ENCODE data around the gene TARP.
A peak's percentile ranks its signal among the peaks of the same experiment; 100 is the strongest.

Gene TARP

DNA sequence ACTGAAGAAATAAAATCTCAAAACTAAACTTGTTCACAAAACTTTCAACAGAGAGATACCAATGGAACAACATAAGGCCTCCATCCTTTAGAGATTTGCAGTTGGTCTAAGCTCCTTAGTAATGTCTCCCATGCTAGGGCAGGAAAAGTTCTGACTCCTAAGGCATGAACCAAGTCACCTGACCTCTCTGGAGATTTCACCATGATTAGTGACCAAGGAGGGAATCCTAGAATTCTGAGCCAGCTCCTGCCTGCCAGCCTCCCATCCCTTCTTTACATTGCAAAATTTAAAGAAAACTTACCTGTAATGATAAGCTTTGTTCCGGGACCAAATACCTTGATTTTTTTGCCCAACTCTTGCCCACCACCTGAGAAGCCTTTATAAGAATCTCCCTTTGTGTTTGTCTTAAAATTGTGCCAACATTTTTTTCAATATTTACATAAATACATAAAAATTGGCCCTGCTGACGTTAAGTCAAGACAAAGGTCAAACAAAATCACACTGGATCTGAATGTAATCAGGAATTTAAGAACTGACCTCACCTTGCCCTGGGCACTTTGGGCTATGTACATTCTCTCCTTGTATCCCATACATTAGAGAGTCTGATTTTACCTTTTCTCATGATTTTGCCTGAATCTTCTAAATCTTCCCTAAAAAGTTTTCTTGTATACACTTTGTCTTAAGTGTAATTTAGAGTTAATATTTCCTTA is at the start of gene TARP:
Gene TARP, minus strand, starts transcription at position 351 of the 710 bp plus-strand sequence.
- Mint-ChIP-seq H3K36me3 (no peaks in the 10 kb centered on the region), H3K27ac (no peak within 1 kb of the TSS), H3K9me3 (no peaks in the 10 kb centered on the region), H3K4me3 (no peak within 1 kb of the TSS), H3K27me3 (no peaks in the 10 kb centered on the region), H3K4me1 (no peaks in the 10 kb centered on the region)
- ATAC-seq (ENCODE audit: low read depth) (no peak), DNase-seq (ENCODE audit: low spot score in 2 of 2) (no peak)

DNA sequence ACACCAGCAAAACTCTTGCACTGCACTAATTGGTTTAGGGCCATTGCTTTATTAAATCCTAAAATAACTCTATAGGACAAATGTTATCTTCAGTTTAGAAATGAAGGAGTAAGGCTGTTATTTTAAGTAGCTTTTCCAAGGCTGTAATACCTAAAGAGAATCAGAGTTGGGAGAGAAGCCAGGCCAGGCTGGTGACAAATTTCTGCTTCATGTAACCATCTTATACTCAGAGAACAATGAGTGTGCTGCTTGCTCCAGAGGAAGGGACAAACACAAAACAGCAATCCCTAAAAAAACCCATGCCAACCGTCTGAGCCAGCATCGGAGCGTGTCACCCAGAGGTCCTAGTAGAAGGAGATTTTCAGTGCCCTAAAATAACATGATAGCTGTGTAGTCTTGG is 49.7 kb upstream of the TARP start:
- H3K27ac Mint-ChIP-seq, result no peak overlapping the region

DNA sequence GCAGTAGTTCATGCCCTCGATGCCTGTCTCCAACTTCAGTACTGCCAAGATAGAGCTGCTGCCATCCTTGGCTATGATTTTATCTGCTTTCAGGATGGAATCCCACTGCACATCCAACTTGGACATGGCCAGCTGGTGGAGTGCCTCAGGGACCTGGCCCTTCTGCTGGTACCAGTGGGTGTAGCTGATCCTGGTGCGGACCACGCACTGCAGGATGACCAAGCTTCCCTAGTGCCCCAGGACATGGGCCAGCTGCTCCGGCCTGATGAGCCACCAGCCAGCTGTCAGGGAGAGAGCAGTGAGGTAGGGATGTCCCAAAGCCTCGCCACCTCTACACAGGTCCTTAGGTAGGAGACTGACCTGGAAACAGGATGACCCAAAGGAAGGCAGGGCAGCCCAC is 49.0 kb upstream of the TARP start:
- ATAC-seq (ENCODE audit: low read depth) (no peak), DNase-seq (ENCODE audit: low spot score in 2 of 2) (no peak)
- no peaks in the 10 kb centered on the region for H3K36me3 Mint-ChIP-seq
- no peak overlapping the region for H3K27ac Mint-ChIP-seq
- H3K27me3 Mint-ChIP-seq, result peaks cover 19% of the 10 kb centered on the region
- no peaks in the 10 kb centered on the region for H3K9me3 Mint-ChIP-seq
- H3K4me1 Mint-ChIP-seq, result peaks cover 4% of the 10 kb centered on the region
- H3K4me3 Mint-ChIP-seq, result no peak overlapping the region

More for the DNA sequence above, 49.7 kb upstream of the TARP start:
- peaks cover 4% of the 10 kb centered on the region for H3K4me1 Mint-ChIP-seq
- H3K36me3 Mint-ChIP-seq, result no peaks in the 10 kb centered on the region
- peaks cover 19% of the 10 kb centered on the region for H3K27me3 Mint-ChIP-seq
- H3K4me3 Mint-ChIP-seq, result no peak overlapping the region
- ATAC-seq (ENCODE audit: low read depth) (no peak), DNase-seq (ENCODE audit: low spot score in 2 of 2) (no peak)
- no peaks in the 10 kb centered on the region for H3K9me3 Mint-ChIP-seq

DNA sequence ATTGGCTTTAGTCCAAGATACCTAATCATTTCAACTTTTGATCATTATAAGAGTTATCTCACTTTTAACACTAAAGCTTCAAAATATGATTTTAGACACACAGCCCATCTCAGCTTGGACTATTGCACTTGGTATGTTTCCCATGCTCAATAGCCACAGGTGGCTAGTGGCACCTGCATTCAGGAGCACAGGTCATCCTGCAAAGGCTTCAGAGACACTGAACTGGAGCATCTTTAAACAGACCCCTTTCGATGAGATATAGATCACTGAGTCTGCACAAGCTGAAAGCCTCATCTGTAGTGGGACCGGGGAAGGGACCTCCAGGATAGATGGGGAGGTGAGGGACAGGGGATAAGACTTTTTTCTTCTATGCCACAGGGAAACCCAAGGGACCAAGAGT is 48.5 kb upstream of the TARP start:
- H3K27ac Mint-ChIP-seq, result no peak overlapping the region
- DNase-seq (ENCODE audit: low spot score in 2 of 2), result no peak
- H3K36me3 Mint-ChIP-seq, result no peaks in the 10 kb centered on the region
- peaks cover 4% of the 10 kb centered on the region for H3K4me1 Mint-ChIP-seq
- H3K4me3 Mint-ChIP-seq, result no peak overlapping the region
- H3K27me3 Mint-ChIP-seq, result peaks cover 18% of the 10 kb centered on the region
- no peaks in the 10 kb centered on the region for H3K9me3 Mint-ChIP-seq
- no peak for ATAC-seq (ENCODE audit: low read depth)

DNA sequence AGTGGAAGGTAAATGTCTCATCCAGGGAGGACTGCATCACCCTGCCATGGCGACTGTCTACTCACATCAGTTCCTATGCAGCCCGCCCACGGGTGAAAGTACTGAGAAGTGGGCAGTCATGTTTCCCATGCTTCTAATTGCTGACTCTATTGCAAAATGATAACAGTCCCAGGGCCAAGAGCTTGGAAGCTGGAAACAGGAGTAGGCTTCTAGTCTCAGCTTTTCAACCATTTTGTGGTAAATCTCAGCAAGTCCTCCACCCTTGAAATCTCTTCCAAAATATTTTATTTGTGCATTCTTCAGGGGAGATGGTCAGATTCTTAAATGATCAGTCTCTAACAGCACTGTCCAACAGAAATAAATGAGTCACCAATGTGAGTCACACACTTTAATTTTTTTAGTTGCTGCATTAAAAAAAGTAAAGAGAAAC is 48.1 kb upstream of the TARP start:
- Mint-ChIP-seq H3K4me1 (peaks cover 4% of the 10 kb centered on the region), H3K9me3 (no peaks in the 10 kb centered on the region), H3K27ac (no peak overlapping the region), H3K4me3 (no peak overlapping the region), H3K27me3 (peaks cover 14% of the 10 kb centered on the region), H3K36me3 (no peaks in the 10 kb centered on the region)
- DNase-seq (ENCODE audit: low spot score in 2 of 2) (no peak), ATAC-seq (ENCODE audit: low read depth) (no peak)

DNA sequence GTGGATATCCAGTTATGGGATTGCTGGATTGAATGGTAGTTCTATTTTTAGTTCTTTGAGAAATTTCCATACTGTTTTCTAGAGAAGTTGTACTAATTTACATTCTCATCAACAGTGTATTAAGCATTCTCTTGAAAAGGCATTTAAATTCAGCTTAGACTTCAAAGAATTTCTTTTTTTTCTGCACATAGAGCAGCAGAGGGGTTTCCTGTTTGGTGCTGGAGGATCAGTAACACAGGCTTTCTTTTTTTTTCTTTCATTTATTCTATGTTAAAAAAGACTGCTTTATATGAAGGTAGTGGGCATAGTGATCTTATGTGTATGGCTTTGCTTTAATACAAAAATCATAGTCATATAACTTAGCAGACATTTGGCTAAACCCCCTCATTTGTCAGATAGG is 47.6 kb upstream of the TARP start:
- Mint-ChIP-seq H3K9me3 (no peaks in the 10 kb centered on the region), H3K4me1 (peaks cover 4% of the 10 kb centered on the region), H3K36me3 (no peaks in the 10 kb centered on the region), H3K27me3 (peaks cover 14% of the 10 kb centered on the region), H3K4me3 (no peak overlapping the region), H3K27ac (no peak overlapping the region)
- DNase-seq (ENCODE audit: low spot score in 2 of 2), result no peak
- ATAC-seq (ENCODE audit: low read depth), result no peak

DNA sequence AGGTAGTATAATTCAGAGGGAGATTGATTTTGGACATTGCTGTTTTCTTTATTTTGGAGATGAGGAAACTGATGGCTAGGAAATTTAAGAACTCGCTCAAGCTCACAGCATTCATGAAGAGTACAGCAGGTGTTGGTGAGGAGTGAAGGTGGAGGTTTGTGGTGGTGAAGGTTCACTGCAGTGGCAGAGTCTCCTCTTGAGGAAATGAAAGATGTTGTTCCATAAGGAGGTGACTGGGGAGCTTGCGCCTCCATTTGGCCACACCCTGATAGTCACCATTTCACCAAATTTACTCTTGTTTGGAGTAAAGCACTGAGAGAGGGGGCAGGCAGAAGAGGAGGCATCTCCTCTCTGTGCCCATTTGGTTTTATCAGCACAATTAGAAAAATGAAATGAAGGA is 46.4 kb upstream of the TARP start:
- DNase-seq (ENCODE audit: low spot score in 2 of 2) (no peak), ATAC-seq (ENCODE audit: low read depth) (no peak)
- H3K27ac Mint-ChIP-seq, result no peak overlapping the region
- H3K4me1 Mint-ChIP-seq, result peaks cover 4% of the 10 kb centered on the region
- no peaks in the 10 kb centered on the region for H3K36me3 Mint-ChIP-seq
- no peaks in the 10 kb centered on the region for H3K9me3 Mint-ChIP-seq
- H3K27me3 Mint-ChIP-seq, result peaks cover 11% of the 10 kb centered on the region
- H3K4me3 Mint-ChIP-seq, result no peak overlapping the region

DNA sequence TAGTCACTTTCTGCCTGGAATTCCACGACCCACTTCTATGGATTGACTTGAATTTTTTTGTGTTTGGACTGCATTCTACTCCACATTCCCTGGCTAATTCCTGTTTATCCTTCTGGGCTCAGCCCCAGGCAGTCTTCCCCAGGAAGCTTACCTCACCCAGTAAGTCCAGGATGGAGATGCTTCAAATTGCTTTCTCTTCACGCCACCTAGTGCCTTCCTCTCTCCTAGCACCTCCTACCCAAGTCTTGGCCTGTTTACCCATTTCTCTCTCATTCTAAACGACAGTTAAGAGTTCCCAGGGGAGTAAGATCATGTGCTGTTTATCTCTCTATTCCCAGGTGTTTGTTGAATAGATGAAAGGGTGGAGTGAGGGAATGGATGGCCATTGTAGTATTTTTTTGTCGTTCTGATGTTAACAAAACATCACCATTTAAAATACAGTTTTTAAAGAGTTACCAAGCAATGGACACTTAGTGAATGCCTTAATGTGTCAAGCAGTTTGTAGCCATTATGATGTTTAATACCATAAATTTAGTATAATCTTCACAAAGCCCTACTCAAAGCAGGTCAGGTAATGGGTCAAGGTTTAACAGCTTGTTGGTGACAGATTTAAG is 45.5 kb upstream of the TARP start:
- Mint-ChIP-seq H3K4me3 (no peak overlapping the region), H3K9me3 (no peaks in the 10 kb centered on the region), H3K4me1 (peaks cover 4% of the 10 kb centered on the region), H3K36me3 (no peaks in the 10 kb centered on the region), H3K27ac (no peak overlapping the region), H3K27me3 (peaks cover 11% of the 10 kb centered on the region)
- ATAC-seq (ENCODE audit: low read depth), result peak; percentile 37
- no peak for DNase-seq (ENCODE audit: low spot score in 2 of 2)

DNA sequence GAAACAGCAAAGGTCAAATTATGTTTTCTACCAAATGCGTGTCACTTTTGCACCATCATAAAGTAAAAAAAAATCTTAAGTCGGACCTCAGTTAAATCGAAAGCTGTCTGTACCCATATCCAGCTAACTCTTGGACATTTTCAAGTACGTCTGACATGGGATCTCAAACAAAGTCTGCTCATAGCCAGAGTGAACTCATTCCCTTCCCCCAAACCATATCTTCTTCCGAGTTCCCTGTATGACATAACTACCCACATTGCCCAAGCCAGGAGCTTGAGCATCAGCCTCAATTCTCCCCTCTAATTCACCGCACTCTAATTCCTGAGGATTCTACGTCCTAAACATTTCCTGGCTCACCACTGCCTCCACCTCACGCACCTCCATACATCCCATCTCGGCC is 44.8 kb upstream of the TARP start:
- Mint-ChIP-seq H3K27ac (no peak overlapping the region), H3K36me3 (no peaks in the 10 kb centered on the region), H3K27me3 (peaks cover 9% of the 10 kb centered on the region), H3K9me3 (no peaks in the 10 kb centered on the region), H3K4me1 (peaks cover 4% of the 10 kb centered on the region), H3K4me3 (no peak overlapping the region)
- no peak for DNase-seq (ENCODE audit: low spot score in 2 of 2)
- ATAC-seq (ENCODE audit: low read depth), result no peak

DNA sequence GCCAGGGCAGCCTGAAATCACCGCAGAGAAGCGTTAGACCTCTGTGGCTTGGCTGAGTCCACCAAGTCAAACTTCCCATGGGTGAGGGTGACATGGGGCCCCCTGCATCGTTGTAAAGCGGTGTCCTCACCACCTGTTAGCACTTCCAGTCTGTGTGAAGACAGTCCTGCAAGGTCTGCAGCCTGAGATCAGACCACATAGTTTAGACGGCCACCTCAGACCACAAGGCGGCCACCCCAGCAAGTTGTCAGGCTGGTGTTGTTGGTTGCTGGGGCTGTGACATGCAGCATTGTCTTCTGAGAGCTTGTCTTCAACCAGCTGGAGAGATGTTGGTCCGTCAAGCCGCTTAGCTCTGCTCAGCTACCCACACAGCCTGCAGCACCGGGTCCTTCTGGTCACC is 44.1 kb upstream of the TARP start:
- Mint-ChIP-seq H3K27ac (no peak overlapping the region), H3K27me3 (peaks cover 6% of the 10 kb centered on the region), H3K4me3 (no peak overlapping the region), H3K9me3 (no peaks in the 10 kb centered on the region), H3K4me1 (peaks cover 4% of the 10 kb centered on the region), H3K36me3 (no peaks in the 10 kb centered on the region)
- ATAC-seq (ENCODE audit: low read depth) (no peak), DNase-seq (ENCODE audit: low spot score in 2 of 2) (no peak)

DNA sequence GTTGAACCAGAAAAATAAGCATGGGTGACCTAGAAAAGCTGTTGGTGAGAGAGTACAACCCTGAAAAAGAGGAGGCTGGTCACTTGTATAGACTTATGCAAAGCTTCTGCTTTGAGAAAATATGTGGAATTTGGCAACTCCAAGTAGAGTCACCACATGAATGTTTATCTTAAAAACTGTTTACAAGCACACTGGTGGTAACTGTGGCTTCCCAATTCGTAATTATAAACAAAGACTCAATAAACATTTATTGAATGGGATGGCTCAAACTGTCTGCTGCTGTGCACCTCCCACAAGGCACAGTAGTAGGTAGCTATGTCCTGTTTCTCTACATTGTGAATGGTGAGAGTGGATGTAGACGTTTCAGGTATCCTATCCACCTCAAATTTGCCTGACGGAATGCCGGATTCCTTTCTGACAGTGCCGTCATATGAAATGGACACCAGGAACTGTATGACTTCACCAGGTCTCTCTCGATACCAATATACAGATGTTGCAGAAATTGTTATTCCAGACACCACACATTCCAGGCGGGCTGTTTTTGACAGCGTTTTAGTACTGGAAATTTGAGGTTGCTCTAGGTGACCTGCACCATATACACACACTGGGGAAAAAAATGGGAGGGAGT is 43.4 kb upstream of the TARP start:
- DNase-seq (ENCODE audit: low spot score in 2 of 2), result no peak
- Mint-ChIP-seq H3K36me3 (no peaks in the 10 kb centered on the region), H3K4me3 (no peak overlapping the region), H3K27me3 (peaks cover 6% of the 10 kb centered on the region), H3K27ac (no peak overlapping the region), H3K9me3 (no peaks in the 10 kb centered on the region), H3K4me1 (peaks cover 4% of the 10 kb centered on the region)
- no peak for ATAC-seq (ENCODE audit: low read depth)

DNA sequence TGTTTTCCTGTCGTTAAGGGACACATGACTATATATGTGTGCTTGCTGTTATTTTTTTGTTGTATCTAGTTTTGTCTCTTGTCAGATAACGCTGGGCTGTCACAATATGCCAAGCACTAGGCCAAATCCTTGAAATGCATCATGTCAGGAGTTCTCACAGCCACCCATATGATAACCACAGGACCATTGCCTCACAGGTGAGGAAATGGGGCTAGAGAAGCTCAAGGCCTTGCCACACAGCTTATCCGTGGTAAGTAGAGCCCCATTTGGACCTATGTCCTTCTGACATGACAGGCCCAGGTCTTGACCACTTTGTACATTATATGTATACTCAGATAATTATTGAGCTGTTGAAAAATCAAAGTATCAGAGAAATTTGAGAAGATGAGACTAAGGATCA is 42.0 kb upstream of the TARP start:
- Mint-ChIP-seq H3K27ac (no peak overlapping the region), H3K4me3 (no peak overlapping the region), H3K9me3 (no peaks in the 10 kb centered on the region), H3K27me3 (peaks cover 14% of the 10 kb centered on the region), H3K36me3 (no peaks in the 10 kb centered on the region), H3K4me1 (peaks cover 6% of the 10 kb centered on the region)
- ATAC-seq (ENCODE audit: low read depth) (no peak), DNase-seq (ENCODE audit: low spot score in 2 of 2) (no peak)

DNA sequence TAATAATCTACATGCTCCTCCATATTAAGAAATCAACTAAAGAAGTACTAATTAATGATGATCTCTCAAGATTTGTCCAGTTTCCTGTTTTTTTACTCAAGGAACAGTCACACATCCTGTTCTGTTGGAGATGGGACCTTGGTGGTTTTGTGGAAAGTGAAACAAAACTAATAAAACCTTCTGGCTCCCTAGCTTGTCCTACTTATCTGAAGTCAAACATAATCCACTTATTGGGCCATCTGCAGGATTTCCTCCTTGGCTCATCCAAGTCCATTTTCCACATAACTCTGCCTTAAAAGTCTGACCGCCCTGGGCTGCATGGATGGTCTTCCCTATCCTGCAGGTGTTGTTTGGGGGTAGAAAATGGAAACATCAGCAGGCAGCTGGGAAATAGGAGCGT is 39.4 kb upstream of the TARP start:
- H3K4me3 Mint-ChIP-seq, result no peak overlapping the region
- peaks cover 11% of the 10 kb centered on the region for H3K27me3 Mint-ChIP-seq
- no peak overlapping the region for H3K27ac Mint-ChIP-seq
- no peaks in the 10 kb centered on the region for H3K9me3 Mint-ChIP-seq
- DNase-seq (ENCODE audit: low spot score in 2 of 2), result no peak
- no peak for ATAC-seq (ENCODE audit: low read depth)
- H3K36me3 Mint-ChIP-seq, result no peaks in the 10 kb centered on the region
- H3K4me1 Mint-ChIP-seq, result peaks cover 2% of the 10 kb centered on the region

DNA sequence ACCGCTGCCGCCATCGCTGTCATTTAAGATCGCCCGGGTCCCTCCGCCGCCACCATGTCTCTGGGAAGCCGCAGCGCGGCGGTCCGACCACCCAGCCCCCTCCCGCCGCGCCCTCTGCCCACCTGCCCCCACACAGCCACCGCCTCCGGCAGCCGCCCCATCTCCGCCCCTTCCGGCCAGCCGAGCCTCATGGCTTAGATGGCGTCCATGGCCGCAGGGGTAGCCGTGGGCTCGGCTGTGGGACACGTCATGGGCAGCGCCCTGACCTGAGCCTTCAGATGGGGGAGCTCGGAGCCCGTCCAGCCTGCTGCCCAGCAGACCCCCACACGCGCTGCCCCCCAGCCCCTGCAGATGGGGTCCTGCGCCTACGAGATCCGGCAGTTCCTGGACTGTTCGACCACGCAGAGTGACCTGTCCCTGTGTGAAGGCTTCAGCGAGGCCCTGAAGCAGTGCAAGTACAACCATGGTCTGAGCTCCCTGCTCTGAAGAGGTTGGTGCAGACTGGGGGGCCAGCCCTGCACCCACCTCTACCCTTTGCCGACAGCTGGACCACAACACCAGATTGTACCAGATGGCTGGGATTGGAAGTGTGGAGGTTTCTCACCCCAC is 38.0 kb upstream of the TARP start:
- ATAC-seq (ENCODE audit: low read depth), result no peak
- DNase-seq (ENCODE audit: low spot score in 2 of 2), result no peak
- Mint-ChIP-seq H3K36me3 (no peaks in the 10 kb centered on the region), H3K9me3 (no peaks in the 10 kb centered on the region), H3K27ac (no peak overlapping the region), H3K4me1 (peaks cover 2% of the 10 kb centered on the region), H3K4me3 (peak overlapping the region; percentile 69), H3K27me3 (peaks cover 12% of the 10 kb centered on the region)
